Loucy (cell line): ENCODE data around the gene POLR3K.

Experiments
- EZH2phosphoT487 ChIP-seq: fragments of 200-600 bp; IDR thresholded peaks from 2 replicates; pipeline ENCODE4 v1.6.1; 2018; ENCODE audit warnings: antibody characterized with exemption, mild to moderate bottlenecking, moderate library complexity, borderline replicate concordance
- TF ChIP-seq, protein P1 (sequence below): fragments of 200-600 bp; sonication (generic); conservative IDR thresholded peaks from 2 replicates; pipeline ENCODE4 v1.5.1; 2014; ENCODE audit warnings: mild to moderate bottlenecking, antibody characterized with exemption, low read length

DNA sequence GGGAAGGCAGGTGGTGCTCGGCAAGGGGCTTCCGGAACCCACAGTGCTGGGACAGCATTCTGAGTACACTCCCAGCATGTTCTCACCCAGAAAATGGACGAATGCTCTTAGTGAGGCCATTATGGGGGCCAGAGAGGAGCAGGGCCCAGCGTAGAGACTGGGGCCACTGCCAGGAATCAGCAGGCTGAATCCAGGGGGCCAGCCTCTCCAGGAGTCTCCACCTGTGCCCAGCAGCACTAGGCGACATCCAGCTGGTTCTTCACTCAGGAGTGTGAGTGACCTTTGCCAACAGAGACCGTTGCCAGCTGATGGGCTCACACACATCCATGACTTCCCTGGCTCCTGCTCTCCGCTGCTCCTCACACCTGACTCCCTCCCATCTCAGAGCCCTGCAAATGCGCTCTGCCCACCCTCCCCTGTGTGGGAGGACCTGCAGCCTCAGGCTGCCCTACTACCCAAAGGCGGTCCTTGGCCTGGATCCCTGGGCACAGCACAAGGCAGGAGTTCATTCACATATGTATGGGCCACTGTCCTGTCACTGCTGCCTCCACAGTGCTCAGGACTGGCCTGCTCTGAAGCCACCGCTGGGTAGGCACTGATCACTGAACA, 13.9 kb upstream of the POLR3K start:
- TF ChIP-seq, protein P1, sequence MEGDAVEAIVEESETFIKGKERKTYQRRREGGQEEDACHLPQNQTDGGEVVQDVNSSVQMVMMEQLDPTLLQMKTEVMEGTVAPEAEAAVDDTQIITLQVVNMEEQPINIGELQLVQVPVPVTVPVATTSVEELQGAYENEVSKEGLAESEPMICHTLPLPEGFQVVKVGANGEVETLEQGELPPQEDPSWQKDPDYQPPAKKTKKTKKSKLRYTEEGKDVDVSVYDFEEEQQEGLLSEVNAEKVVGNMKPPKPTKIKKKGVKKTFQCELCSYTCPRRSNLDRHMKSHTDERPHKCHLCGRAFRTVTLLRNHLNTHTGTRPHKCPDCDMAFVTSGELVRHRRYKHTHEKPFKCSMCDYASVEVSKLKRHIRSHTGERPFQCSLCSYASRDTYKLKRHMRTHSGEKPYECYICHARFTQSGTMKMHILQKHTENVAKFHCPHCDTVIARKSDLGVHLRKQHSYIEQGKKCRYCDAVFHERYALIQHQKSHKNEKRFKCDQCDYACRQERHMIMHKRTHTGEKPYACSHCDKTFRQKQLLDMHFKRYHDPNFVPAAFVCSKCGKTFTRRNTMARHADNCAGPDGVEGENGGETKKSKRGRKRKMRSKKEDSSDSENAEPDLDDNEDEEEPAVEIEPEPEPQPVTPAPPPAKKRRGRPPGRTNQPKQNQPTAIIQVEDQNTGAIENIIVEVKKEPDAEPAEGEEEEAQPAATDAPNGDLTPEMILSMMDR: no peak
- TF ChIP-seq EZH2phosphoT487: no peak
